Measurements from ENCODE around the gene CNTFR.

The CNTFR gene

GRCh38 chr9:34590381-34591247, 1.1 kb upstream of the CNTFR start:
- peak; percentile 17 for DNase-seq

- DNase-seq: no peak
Observed at GRCh38 chr9:34588671-34589635, 571 bp downstream of the CNTFR start.

DNA sequence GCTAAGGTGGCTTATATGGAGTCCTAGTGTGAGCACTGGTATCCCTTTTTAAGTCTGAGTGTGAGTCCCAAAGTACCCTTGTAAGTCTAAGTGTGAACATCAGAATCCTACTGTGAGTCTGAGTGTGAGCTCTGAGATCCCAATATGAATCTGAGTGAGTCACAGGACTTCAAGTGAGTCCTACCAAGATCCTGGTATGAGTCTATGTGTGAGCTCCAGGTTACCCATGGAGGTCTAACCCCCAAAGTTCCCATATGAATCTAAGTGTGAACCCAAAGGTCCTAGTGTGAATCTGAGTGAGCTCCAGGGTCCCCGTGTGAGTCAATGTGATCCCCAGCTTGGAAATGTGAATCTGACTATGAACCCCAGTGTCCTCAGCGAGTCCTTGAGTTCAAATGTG, 2.3 kb downstream of the CNTFR start:
- DNase-seq: no peak

- DNase-seq: no peak
Observed at GRCh38 chr9:34585946-34586669, 3.4 kb downstream of the CNTFR start.

DNA sequence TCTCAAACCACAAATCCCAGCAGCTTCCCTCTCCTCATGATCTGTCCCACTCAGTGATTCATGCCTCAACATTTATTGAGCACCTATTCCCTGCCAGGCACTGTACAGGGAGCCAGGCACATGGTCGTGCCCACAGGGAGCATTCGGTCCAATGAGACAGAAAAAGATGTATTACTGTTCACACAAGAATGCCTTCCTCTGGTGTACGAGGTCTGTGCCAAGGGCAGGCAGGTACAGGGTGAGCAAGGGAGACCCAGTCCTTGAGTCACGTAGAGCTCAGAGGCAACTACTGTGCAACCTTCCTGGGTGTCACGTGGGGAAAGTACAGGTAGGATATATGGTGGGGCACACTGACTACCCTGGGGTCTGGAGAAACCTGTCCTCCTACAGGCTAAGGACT, 4.6 kb downstream of the CNTFR start:
- no peak for DNase-seq

- DNase-seq: no peak
Observed at GRCh38 chr9:34582787-34583186, 6.7 kb downstream of the CNTFR start.

DNA sequence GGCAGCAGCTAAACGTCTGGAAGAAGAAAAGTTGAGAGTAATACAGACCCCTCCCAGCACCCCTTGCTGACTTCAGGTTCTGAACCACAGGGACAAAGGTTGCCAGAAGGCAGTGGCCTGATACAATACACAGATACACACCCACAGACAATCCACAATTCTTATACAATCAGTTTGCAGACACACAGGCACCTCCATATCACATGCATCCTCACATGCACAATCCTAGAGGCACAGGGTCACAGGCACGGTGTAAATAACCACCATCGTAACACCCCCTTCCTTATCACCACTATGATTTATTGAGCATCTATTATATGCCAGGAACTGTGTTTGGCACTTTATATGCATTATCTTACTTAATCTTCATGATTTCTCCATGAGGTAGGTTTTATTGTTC, 8.2 kb downstream of the CNTFR start:
- DNase-seq: no peak

DNA sequence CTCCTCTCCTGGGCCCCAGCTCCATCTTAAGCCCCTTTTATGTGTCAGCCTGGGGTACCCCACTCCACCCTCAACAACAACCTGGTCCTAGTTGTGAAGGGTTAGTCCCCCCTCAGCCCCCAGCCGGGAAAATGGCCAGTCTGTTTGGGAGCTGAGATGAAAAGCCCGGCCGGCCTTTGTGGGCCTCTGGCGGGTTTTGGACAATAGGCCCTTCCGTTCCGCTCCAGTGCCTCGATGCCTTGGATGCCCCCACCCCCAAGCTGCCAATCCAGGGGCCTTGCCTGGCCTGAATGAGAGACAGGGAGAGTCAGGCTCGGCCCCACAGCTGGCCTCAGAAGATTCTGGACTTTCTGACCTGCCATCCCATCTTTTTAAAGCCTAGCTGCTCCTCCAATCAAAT, 9.2 kb downstream of the CNTFR start:
- DNase-seq: no peak

DNA sequence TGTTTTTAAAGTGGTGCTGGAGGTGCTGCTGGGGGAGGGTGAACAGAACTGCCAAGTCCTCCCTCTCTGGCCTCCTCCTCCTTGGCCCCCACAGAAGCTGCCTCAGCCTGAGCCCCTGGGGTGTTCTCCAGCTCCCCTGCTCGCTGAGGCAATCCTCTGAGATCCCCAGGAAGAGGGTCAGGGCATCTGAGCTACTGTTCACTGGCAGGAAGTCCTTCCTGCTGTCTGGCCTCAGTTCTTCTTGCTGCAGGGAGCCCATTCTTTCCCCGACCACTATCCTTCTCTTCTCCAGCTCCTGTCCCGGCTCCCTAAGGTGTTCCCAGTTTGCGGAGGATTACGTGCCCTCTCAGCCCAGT, 9.7 kb downstream of the CNTFR start:
- no peak for DNase-seq

GRCh38 chr9:34579104-34579807, 10.3 kb downstream of the CNTFR start:
- no peak for DNase-seq

- no peak for DNase-seq
Observed at GRCh38 chr9:34578241-34579103, 11.1 kb downstream of the CNTFR start.

- DNase-seq: no peak
Observed at GRCh38 chr9:34577400-34578240, 11.9 kb downstream of the CNTFR start.

DNA sequence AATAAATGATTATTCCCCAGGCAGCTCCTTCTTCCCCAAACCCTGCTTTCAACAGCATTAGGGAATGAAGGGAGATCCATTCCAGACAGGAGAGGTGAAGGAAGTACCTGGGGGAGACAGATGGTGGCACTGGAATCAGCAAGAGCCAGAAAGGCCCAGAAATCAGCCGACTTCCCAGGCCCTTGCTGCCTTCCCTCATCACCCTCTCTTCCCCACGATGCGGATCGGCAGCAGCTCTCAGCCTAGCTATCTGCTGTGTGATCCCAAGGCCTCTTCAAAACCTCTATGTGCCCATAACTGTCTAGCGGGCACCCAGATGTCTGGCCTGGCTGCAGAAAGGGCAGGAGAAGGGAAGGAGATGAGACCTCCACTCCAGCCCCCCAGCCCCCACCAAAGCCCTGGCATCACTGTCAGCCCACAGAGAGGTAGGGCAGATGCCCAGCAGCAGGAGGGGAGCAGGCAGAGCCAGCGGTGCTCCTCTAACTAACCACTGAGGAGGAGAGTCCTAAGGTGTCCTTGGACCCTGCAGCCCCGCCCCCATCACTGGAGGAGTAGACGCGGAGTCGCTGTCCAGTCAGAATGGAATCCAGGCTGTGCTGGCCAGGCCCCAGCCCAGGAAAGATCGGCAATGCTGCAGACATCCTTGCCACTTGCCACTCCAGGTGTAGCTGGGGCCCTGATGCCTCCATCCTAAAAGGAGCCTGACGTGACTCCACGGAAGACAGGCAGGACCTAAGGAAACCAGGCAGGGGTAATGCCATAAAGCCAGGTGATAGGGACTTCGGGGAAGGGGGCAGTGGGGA, 12.7 kb downstream of the CNTFR start:
- DNase-seq: no peak

GRCh38 chr9:34575862-34576596, 13.5 kb downstream of the CNTFR start:
- DNase-seq: no peak

DNA sequence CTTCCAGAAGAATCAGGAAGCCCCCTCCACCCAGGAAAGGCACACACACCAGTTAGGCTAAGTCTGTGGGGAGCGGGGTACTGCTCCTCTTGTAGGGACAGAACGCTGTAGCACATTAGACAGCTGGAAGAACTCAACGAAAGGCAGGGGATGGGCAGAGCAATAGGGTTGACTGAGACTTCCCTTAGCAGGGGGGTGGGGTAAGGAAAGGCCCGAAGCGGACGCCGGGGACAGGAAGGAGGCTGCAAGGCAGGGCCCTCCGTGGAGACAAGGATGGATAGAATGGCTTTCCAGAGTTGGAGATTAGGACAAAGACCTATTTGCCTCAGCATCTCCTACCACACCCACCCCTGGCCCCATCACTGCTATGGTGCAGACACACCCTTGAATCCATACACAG, 14.3 kb downstream of the CNTFR start:
- DNase-seq: no peak

GRCh38 chr9:34574571-34574970, 15.0 kb downstream of the CNTFR start:
- no peak for DNase-seq

DNA sequence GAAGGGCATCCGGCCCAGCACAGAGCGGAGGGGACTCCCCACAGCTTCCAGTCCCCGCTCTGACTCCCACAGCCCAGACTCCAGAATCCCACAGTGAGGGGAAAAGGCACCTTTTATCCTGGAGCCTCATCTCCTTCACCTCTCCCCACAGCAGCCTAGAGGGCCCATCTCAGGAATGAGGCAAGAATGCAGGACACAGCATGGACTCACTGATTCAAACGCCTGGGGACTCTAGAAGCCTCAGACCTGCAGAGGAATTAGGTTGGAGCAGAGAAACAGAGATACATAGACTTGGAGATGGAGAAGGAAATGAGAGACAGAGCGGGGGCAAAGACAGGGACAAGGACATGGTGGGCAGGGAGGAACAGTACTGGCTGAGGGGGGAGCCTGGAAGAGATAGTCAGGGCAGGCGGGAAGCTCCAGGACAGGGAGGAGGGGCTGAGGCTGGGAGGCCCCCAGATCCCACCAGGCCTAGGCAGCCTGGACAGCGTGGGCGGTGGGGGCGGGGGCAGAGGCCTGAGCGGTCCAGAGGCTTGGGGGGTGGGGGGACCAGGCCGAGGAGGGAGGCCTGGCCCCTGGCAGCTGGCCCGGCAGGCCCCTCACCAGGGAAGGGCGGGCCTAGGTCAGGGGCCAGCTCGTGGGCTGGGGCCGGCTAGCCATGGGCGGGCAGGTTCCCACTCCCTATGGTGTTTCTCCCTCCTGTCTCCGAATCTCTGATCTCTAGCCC, 15.8 kb downstream of the CNTFR start:
- DNase-seq: no peak

- no peak for DNase-seq
Observed at GRCh38 chr9:34572628-34573027, 16.9 kb downstream of the CNTFR start.
